GM18870 (cell line): Measurements from ENCODE around the gene CEP44.
"Not testable (repeated sequence)": the region's sequence is repeated elsewhere in the genome, so short reads cannot be mapped to it uniquely, and the experiment has no call there.

ENCODE experiments used
- ATAC-seq: cut with Tn5 transposase; IDR thresholded peaks from one replicate; pipeline ENCODE4 v1.9.1; 2021; ENCODE audit warnings: moderate library complexity; ENCODE audit not compliant: unreplicated experiment

Gene CEP44

GRCh38 chr4:174380206-174380605 is 96.5 kb downstream of the CEP44 start:
- ATAC-seq = not testable (repeated sequence)

GRCh38 chr4:174380699-174381439 is 97.2 kb downstream of the CEP44 start:
- ATAC-seq = no peak

GRCh38 chr4:174381440-174381800 is 97.7 kb downstream of the CEP44 start:
- ATAC-seq = no peak
